HepG2 (cell line): Measurements from ENCODE around the gene TSHZ1.

Source experiments
- CAMTA2 ChIP-seq: sonication (generic); formaldehyde crosslinking; IDR thresholded peaks from 2 replicates; pipeline ENCODE4 v1.4.0; 2020; ENCODE audit warnings: mild to moderate bottlenecking, missing genetic modification reagents, borderline replicate concordance
- GABPB1 ChIP-seq: IDR thresholded peaks from 2 replicates; pipeline ENCODE4 v1.6.1; 2016; ENCODE audit warnings: mild to moderate bottlenecking, missing genetic modification reagents, moderate library complexity, missing compliant biosample characterization
- POLR2A ChIP-seq, 2 experiments: IDR thresholded peaks; 2 replicates each; pipeline ENCODE4 v1.6.1; 2011; ENCODE audit warnings: low read depth in 2 of 2, low read length in 2 of 2, mild to moderate bottlenecking in 1 of 2, moderate library complexity in 1 of 2; ENCODE audit not compliant: insufficient read depth in 1 of 2
- POLR2AphosphoS5 ChIP-seq: IDR thresholded peaks from 2 replicates; pipeline ENCODE4 v1.6.1; 2012; ENCODE audit warnings: low read depth, low read length
- YY1 ChIP-seq: IDR thresholded peaks from 2 replicates; pipeline ENCODE4 v1.6.1; 2011; ENCODE audit warnings: low read length, low read depth, moderate library complexity, mild to moderate bottlenecking; ENCODE audit not compliant: insufficient read depth, insufficient replicate concordance
- ZBTB7A ChIP-seq: sonication (generic); formaldehyde crosslinking; IDR thresholded peaks from 2 replicates; pipeline ENCODE4 v1.8.0; 2022; ENCODE audit warnings: mild to moderate bottlenecking, missing genetic modification reagents
- ZNF556 ChIP-seq: sonication (generic); formaldehyde crosslinking; IDR thresholded peaks from 2 replicates; pipeline ENCODE4 v1.4.0; 2020; ENCODE audit warnings: mild to moderate bottlenecking, missing genetic modification reagents, borderline replicate concordance
- ZNF605 ChIP-seq: sonication (generic); formaldehyde crosslinking; IDR thresholded peaks from 2 replicates; pipeline ENCODE4 v1.8.0; 2022; ENCODE audit warnings: mild to moderate bottlenecking, missing genetic modification reagents
- ZSCAN20 ChIP-seq: sonication (generic); formaldehyde crosslinking; IDR thresholded peaks from 2 replicates; pipeline ENCODE4 v1.4.0; 2020; ENCODE audit warnings: missing genetic modification reagents, mild to moderate bottlenecking, borderline replicate concordance
- TF ChIP-seq, protein P1 (sequence below): sonication (generic); formaldehyde crosslinking; IDR thresholded peaks from 2 replicates; pipeline ENCODE4 v1.4.0; 2020; ENCODE audit warnings: low read depth, missing genetic modification reagents

DNA sequence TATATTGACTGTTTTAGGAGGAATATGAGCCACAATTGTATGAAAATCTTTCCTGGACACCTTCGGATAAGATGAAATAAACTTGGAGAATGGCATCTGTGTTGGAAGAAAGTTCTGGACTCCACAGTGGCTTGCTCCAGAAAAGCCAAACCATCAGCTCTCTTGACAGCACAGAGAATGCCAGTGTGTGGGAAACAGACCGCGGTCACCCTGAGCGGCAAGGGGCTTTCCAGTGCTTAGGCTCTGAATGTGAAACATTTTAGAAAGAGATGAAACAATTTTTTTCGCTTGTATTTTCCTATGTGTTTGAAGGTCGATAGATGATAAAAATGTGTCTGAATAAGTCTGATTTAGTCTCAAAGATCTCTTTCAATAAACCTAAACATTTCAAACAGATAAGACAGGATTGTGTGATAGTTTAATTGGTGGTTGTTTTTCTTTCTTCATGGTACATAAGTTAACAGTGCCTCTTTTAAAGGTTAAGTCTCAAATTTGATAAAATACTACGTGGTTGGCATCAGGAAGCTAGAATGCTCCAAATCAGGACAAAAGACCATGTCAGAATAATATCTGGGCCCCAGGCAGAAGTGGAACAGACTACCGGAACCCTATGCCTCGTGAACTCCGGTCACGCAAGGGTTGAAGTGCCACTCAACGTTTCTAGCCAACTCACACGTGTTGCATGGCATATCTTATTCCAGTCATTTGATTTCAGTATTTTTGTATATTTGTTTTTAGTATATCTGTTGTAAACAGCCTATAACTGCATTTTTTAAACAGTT is 30.6 kb upstream of the TSHZ1 start:
- TF ChIP-seq ZNF556 (CRISPR knock-in tag) = no peak
- TF ChIP-seq POLR2A (IDR thresholded peaks at IDR 0.05; ENCODE audit: insufficient read depth in 1 of 2, low read depth in 2 of 2, low read length in 2 of 2) = no peak
- TF ChIP-seq CAMTA2 (CRISPR knock-in tag) = no peak
- no peak for TF ChIP-seq ZSCAN20 (CRISPR knock-in tag)
- no peak for TF ChIP-seq POLR2AphosphoS5
- TF ChIP-seq YY1 = no peak
- TF ChIP-seq ZBTB7A (CRISPR knock-in tag) = no peak
- TF ChIP-seq, protein P1, sequence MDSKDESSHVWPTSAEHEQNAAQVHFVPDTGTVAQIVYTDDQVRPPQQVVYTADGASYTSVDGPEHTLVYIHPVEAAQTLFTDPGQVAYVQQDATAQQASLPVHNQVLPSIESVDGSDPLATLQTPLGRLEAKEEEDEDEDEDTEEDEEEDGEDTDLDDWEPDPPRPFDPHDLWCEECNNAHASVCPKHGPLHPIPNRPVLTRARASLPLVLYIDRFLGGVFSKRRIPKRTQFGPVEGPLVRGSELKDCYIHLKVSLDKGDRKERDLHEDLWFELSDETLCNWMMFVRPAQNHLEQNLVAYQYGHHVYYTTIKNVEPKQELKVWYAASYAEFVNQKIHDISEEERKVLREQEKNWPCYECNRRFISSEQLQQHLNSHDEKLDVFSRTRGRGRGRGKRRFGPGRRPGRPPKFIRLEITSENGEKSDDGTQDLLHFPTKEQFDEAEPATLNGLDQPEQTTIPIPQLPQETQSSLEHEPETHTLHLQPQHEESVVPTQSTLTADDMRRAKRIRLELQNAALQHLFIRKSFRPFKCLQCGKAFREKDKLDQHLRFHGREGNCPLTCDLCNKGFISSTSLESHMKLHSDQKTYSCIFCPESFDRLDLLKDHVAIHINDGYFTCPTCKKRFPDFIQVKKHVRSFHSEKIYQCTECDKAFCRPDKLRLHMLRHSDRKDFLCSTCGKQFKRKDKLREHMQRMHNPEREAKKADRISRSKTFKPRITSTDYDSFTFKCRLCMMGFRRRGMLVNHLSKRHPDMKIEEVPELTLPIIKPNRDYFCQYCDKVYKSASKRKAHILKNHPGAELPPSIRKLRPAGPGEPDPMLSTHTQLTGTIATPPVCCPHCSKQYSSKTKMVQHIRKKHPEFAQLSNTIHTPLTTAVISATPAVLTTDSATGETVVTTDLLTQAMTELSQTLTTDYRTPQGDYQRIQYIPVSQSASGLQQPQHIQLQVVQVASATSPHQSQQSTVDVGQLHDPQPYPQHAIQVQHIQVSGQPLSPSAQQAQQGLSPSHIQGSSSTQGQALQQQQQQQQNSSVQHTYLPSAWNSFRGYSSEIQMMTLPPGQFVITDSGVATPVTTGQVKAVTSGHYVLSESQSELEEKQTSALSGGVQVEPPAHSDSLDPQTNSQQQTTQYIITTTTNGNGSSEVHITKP (CRISPR knock-in tag) = no peak
- no peak for TF ChIP-seq GABPB1 (CRISPR knock-in tag)
- TF ChIP-seq ZNF605 (CRISPR knock-in tag) = no peak
